ENCODE measurements around the gene DYNC1LI1.
"Not testable (repeated sequence)": the region's sequence is repeated elsewhere in the genome, so short reads cannot be mapped to it uniquely, and the experiment has no call there.

Gene DYNC1LI1

GRCh38 chr3:32583708-32584107 is 13.1 kb upstream of the DYNC1LI1 start:
- DNase-seq (ENCODE audit: low read depth): peak; percentile 75

- not testable (repeated sequence) for DNase-seq (ENCODE audit: low read depth)
These were observed 8.0 kb upstream of the DYNC1LI1 start for GRCh38 chr3:32578669-32579068.

- peak; percentile 50 for DNase-seq (ENCODE audit: low read depth)
These were observed 7.2 kb upstream of the DYNC1LI1 start for GRCh38 chr3:32577581-32578556.

GRCh38 chr3:32577174-32577573 is 6.5 kb upstream of the DYNC1LI1 start:
- DNase-seq (ENCODE audit: low read depth): no peak

- no peak for DNase-seq (ENCODE audit: low read depth)
These were observed 4.9 kb upstream of the DYNC1LI1 start for GRCh38 chr3:32575451-32576113.

- DNase-seq (ENCODE audit: low read depth): no peak
These were observed 481 bp upstream of the DYNC1LI1 start for GRCh38 chr3:32571192-32571485.

GRCh38 chr3:32569540-32570420 is 878 bp downstream of the DYNC1LI1 start:
- no peak for DNase-seq (ENCODE audit: low read depth)

GRCh38 chr3:32568953-32569352 is 1.7 kb downstream of the DYNC1LI1 start:
- no peak for DNase-seq (ENCODE audit: low read depth)

- DNase-seq (ENCODE audit: low read depth): no peak
These were observed 6.5 kb downstream of the DYNC1LI1 start for GRCh38 chr3:32564195-32564594.

GRCh38 chr3:32562640-32563039 is 8.0 kb downstream of the DYNC1LI1 start:
- no peak for DNase-seq (ENCODE audit: low read depth)

- DNase-seq (ENCODE audit: low read depth): no peak
These were observed 12.9 kb downstream of the DYNC1LI1 start for GRCh38 chr3:32557640-32558352.

- no peak for DNase-seq (ENCODE audit: low read depth)
These were observed 14.3 kb downstream of the DYNC1LI1 start for GRCh38 chr3:32556332-32556731.

GRCh38 chr3:32553973-32554372 is 16.7 kb downstream of the DYNC1LI1 start:
- no peak for DNase-seq (ENCODE audit: low read depth)

GRCh38 chr3:32553459-32553858 is 17.2 kb downstream of the DYNC1LI1 start:
- no peak for DNase-seq (ENCODE audit: low read depth)

- no peak for DNase-seq (ENCODE audit: low read depth)
These were observed 18.6 kb downstream of the DYNC1LI1 start for GRCh38 chr3:32552013-32552412.

GRCh38 chr3:32551496-32551895 is 19.2 kb downstream of the DYNC1LI1 start:
- no peak for DNase-seq (ENCODE audit: low read depth)

- DNase-seq (ENCODE audit: low read depth): no peak
These were observed 19.6 kb downstream of the DYNC1LI1 start for GRCh38 chr3:32551087-32551486.

- no peak for DNase-seq (ENCODE audit: low read depth)
These were observed 25.4 kb downstream of the DYNC1LI1 start for GRCh38 chr3:32545305-32545704.

GRCh38 chr3:32544894-32545293 is 25.8 kb downstream of the DYNC1LI1 start:
- DNase-seq (ENCODE audit: low read depth): no peak

- no peak for DNase-seq (ENCODE audit: low read depth)
These were observed 27.9 kb downstream of the DYNC1LI1 start for GRCh38 chr3:32542807-32543206.

GRCh38 chr3:32540899-32541298 is 29.8 kb downstream of the DYNC1LI1 start:
- DNase-seq (ENCODE audit: low read depth): no peak

GRCh38 chr3:32532434-32532833 is 38.2 kb downstream of the DYNC1LI1 start:
- no peak for DNase-seq (ENCODE audit: low read depth)

All from GM04504 (cell line).